ENCODE data around the gene VWA8. TPM values are rescaled to one million over a fixed set of nuclear protein-coding genes. Genes with fewer than 3 reads are reported as not detected.
"Not testable (repeated sequence)": the region's sequence is repeated elsewhere in the genome, so short reads cannot be mapped to it uniquely, and the experiment has no call there.

VWA8 gene
- total RNA-seq, 1 donor from 2014 or later, result 26.4 TPM

- no peaks in the 10 kb centered on the region for H3K27me3 Mint-ChIP-seq (ENCODE audit: insufficient read depth)
- H3K27ac Mint-ChIP-seq, result no peak overlapping the region
- H3K4me3 Mint-ChIP-seq, result no peak overlapping the region
- H3K4me1 Mint-ChIP-seq (ENCODE audit: low read depth), result no peaks in the 10 kb centered on the region
- H3K9me3 Mint-ChIP-seq, result peaks cover 3% of the 10 kb centered on the region
- DNase-seq (ENCODE audit: low spot score), result no peak
- no peaks in the 10 kb centered on the region for H3K36me3 Mint-ChIP-seq (ENCODE audit: low read depth)
- intact Hi-C loops (cut with micrococcal nuclease), result no loop called here
Measured at GRCh38 chr13:41631296-41631965, 329.5 kb downstream of the VWA8 start.

GRCh38 chr13:41627425-41627824, 333.5 kb downstream of the VWA8 start:
- H3K9me3 Mint-ChIP-seq, result peaks cover 11% of the 10 kb centered on the region
- peaks cover 4% of the 10 kb centered on the region for H3K36me3 Mint-ChIP-seq (ENCODE audit: low read depth)
- H3K4me3 Mint-ChIP-seq, result no peak overlapping the region
- H3K27ac Mint-ChIP-seq, result no peak overlapping the region
- intact Hi-C loops (cut with micrococcal nuclease), result no loop called here
- H3K4me1 Mint-ChIP-seq (ENCODE audit: low read depth), result no peaks in the 10 kb centered on the region
- no peaks in the 10 kb centered on the region for H3K27me3 Mint-ChIP-seq (ENCODE audit: insufficient read depth)
- DNase-seq (ENCODE audit: low spot score), result no peak

DNA sequence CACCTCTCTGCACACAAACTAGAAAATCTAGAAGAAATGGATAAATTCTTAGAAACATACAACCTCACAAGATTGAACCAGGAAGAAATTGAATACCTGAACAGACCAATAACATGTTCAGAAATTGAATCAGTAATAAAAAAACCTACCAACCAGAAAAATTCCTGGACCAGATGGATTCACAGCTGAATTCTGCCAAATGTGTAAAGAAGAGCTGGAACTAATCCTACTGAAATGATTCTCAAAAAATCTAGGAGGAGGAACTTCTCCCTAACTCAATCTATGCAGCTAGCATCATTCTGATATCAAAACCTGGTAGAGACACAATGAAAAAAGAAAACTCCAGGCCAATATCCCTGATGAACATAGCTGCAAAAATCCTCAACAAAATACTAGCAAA, 336.9 kb downstream of the VWA8 start:
- intact Hi-C loops (cut with micrococcal nuclease), result no loop called here

GRCh38 chr13:41622432-41623429, 338.2 kb downstream of the VWA8 start:
- Mint-ChIP-seq H3K27ac (no peak overlapping the region), H3K27me3 (ENCODE audit: insufficient read depth) (no peaks in the 10 kb centered on the region), H3K36me3 (ENCODE audit: low read depth) (peaks cover 10% of the 10 kb centered on the region), H3K9me3 (peaks cover 18% of the 10 kb centered on the region), H3K4me1 (ENCODE audit: low read depth) (no peaks in the 10 kb centered on the region), H3K4me3 (no peak overlapping the region)
- intact Hi-C loops (cut with micrococcal nuclease), result no loop called here
- DNase-seq (ENCODE audit: low spot score), result no peak

More for the DNA sequence above, 336.9 kb downstream of the VWA8 start:
- Mint-ChIP-seq H3K4me3 (no peak overlapping the region), H3K9me3 (peaks cover 18% of the 10 kb centered on the region), H3K4me1 (ENCODE audit: low read depth) (no peaks in the 10 kb centered on the region), H3K36me3 (ENCODE audit: low read depth) (peaks cover 10% of the 10 kb centered on the region), H3K27ac (no peak overlapping the region), H3K27me3 (ENCODE audit: insufficient read depth) (no peaks in the 10 kb centered on the region)
- no peak for DNase-seq (ENCODE audit: low spot score)

DNA sequence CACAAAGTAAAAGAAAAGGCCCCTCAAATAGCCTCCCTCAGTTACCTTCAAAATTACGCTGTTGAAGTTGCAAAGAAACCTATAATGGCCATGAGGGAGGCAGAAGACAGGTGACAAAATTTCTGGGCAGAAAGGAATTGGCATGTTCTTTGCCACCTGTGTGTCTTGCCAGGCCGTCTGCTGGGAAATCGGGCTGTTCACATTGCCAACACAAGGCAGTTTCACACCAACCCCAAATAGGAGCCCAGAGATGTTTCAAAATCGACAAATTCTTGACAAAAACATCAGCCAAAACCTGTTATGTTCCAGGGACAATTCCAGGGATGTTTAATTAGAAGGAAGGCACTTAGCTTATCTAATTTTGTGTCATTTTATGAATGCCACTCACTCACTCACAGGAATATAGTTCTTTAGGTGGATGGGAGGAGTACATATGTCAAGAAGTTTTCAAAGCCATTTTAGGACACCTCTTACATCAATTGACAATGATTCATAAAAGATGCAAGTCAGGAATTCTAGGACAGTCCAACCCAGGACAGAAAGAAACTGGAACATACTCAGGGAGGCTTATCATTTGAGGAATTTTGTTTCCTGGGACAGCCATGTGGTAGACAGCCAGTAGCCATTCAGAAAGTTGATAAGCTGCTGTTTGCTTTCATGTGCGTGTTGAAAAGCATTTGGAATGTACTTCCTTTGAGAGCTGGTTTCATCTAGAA, 339.0 kb downstream of the VWA8 start:
- no peak for DNase-seq (ENCODE audit: low spot score)
- intact Hi-C loops (cut with micrococcal nuclease), result no loop called here
- Mint-ChIP-seq H3K4me1 (ENCODE audit: low read depth) (no peaks in the 10 kb centered on the region), H3K27me3 (ENCODE audit: insufficient read depth) (no peaks in the 10 kb centered on the region), H3K9me3 (peaks cover 14% of the 10 kb centered on the region), H3K27ac (no peak overlapping the region), H3K4me3 (no peak overlapping the region), H3K36me3 (ENCODE audit: low read depth) (peaks cover 10% of the 10 kb centered on the region)

- H3K27me3 Mint-ChIP-seq (ENCODE audit: insufficient read depth); H3K4me3 Mint-ChIP-seq; H3K4me1 Mint-ChIP-seq (ENCODE audit: low read depth); intact Hi-C loops (cut with micrococcal nuclease); DNase-seq (ENCODE audit: low spot score); H3K9me3 Mint-ChIP-seq; H3K27ac Mint-ChIP-seq: not testable (repeated sequence)
- H3K36me3 Mint-ChIP-seq (ENCODE audit: low read depth), result peaks cover 13% of the 10 kb centered on the region
Measured at GRCh38 chr13:41617633-41618032, 343.3 kb downstream of the VWA8 start.

- no peaks in the 10 kb centered on the region for H3K27me3 Mint-ChIP-seq (ENCODE audit: insufficient read depth)
Measured at GRCh38 chr13:41616151-41616550, 344.8 kb downstream of the VWA8 start.

GRCh38 chr13:41615528-41615855, 345.4 kb downstream of the VWA8 start:
- Mint-ChIP-seq H3K4me1 (ENCODE audit: low read depth) (no peaks in the 10 kb centered on the region), H3K27ac (no peak overlapping the region), H3K9me3 (peaks cover 7% of the 10 kb centered on the region), H3K27me3 (ENCODE audit: insufficient read depth) (no peaks in the 10 kb centered on the region), H3K4me3 (no peak overlapping the region), H3K36me3 (ENCODE audit: low read depth) (peaks cover 13% of the 10 kb centered on the region)
- intact Hi-C loops (cut with micrococcal nuclease), result no loop called here
- no peak for DNase-seq (ENCODE audit: low spot score)

More at GRCh38 chr13:41616151-41616550, 344.8 kb downstream of the VWA8 start:
- intact Hi-C loops (cut with micrococcal nuclease), result no loop called here
- no peak overlapping the region for H3K4me3 Mint-ChIP-seq
- DNase-seq (ENCODE audit: low spot score), result no peak
- H3K4me1 Mint-ChIP-seq (ENCODE audit: low read depth), result no peaks in the 10 kb centered on the region
- peaks cover 7% of the 10 kb centered on the region for H3K9me3 Mint-ChIP-seq
- peaks cover 12% of the 10 kb centered on the region for H3K36me3 Mint-ChIP-seq (ENCODE audit: low read depth)
- H3K27ac Mint-ChIP-seq, result no peak overlapping the region

GRCh38 chr13:41614671-41615527, 346.0 kb downstream of the VWA8 start:
- no peaks in the 10 kb centered on the region for H3K27me3 Mint-ChIP-seq (ENCODE audit: insufficient read depth)
- intact Hi-C loops (cut with micrococcal nuclease), result no loop called here
- H3K9me3 Mint-ChIP-seq, result peaks cover under 1% of the 10 kb centered on the region
- peaks cover 8% of the 10 kb centered on the region for H3K36me3 Mint-ChIP-seq (ENCODE audit: low read depth)
- no peaks in the 10 kb centered on the region for H3K4me1 Mint-ChIP-seq (ENCODE audit: low read depth)
- no peak overlapping the region for H3K4me3 Mint-ChIP-seq
- DNase-seq (ENCODE audit: low spot score), result no peak
- H3K27ac Mint-ChIP-seq, result no peak overlapping the region

GRCh38 chr13:41613984-41614661, 346.8 kb downstream of the VWA8 start:
- Mint-ChIP-seq H3K4me1 (ENCODE audit: low read depth) (no peaks in the 10 kb centered on the region), H3K9me3 (no peaks in the 10 kb centered on the region), H3K36me3 (ENCODE audit: low read depth) (peaks cover 12% of the 10 kb centered on the region), H3K27me3 (ENCODE audit: insufficient read depth) (no peaks in the 10 kb centered on the region), H3K27ac (no peak overlapping the region), H3K4me3 (no peak overlapping the region)
- no peak for DNase-seq (ENCODE audit: low spot score)
- intact Hi-C loops (cut with micrococcal nuclease), result no loop called here

DNA sequence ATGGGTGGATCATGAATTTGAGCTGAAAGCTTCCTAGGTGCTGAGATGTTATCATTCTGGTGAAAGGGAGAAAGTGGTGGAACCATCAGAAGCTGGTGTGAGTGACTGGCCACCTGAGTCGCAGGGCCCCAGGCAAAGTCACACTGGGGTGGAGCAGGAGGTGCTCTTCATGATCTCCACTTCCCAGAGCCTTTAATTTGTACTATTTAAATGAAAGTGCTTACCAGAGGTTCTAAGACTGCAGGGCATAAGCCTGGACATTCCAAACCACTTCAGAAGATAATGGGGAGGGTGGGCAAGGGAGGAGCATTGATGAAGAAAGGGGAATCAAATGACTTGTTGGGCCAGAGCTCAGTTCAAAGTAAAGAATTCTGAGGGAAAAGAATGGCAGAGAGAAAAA, 347.4 kb downstream of the VWA8 start:
- Mint-ChIP-seq H3K27ac (no peak overlapping the region), H3K4me1 (ENCODE audit: low read depth) (no peaks in the 10 kb centered on the region), H3K9me3 (no peaks in the 10 kb centered on the region), H3K4me3 (no peak overlapping the region), H3K27me3 (ENCODE audit: insufficient read depth) (no peaks in the 10 kb centered on the region), H3K36me3 (ENCODE audit: low read depth) (peaks cover 15% of the 10 kb centered on the region)
- intact Hi-C loops (cut with micrococcal nuclease), result no loop called here
- no peak for DNase-seq (ENCODE audit: low spot score)

GRCh38 chr13:41611385-41611784, 349.5 kb downstream of the VWA8 start:
- peaks cover 17% of the 10 kb centered on the region for H3K36me3 Mint-ChIP-seq (ENCODE audit: low read depth)
- H3K4me1 Mint-ChIP-seq (ENCODE audit: low read depth), result no peaks in the 10 kb centered on the region
- H3K9me3 Mint-ChIP-seq, result no peaks in the 10 kb centered on the region
- no peak overlapping the region for H3K4me3 Mint-ChIP-seq
- H3K27me3 Mint-ChIP-seq (ENCODE audit: insufficient read depth), result no peaks in the 10 kb centered on the region
- no peak for DNase-seq (ENCODE audit: low spot score)
- intact Hi-C loops (cut with micrococcal nuclease), result no loop called here
- no peak overlapping the region for H3K27ac Mint-ChIP-seq
